Astrocyte (in vitro differentiated cells and primary cell): ENCODE data around the gene KCNB1. TPM values are rescaled to one million over a fixed set of nuclear protein-coding genes. Genes with fewer than 3 reads are reported as not detected.

Source experiments
- DNase-seq: peaks from one replicate; pipeline ENCODE4 v3.0.0-alpha.2; 2010; ENCODE audit warnings: low read depth
- FAIRE-seq: peaks from 2 replicates; lab custom pipeline; 2011; peaks lifted over from hg19 to GRCh38; lab: Jason Lieb, UNC
- H2AFZ ChIP-seq: 2 replicates; pipeline ENCODE4 v1.6.0; 2012; ENCODE audit warnings: low read depth, low read length, inconsistent platforms
- H3K27ac ChIP-seq: 2 replicates; pipeline ENCODE4 v1.5.1; 2011; ENCODE audit warnings: low read depth, low read length, inconsistent platforms
- H3K27me3 ChIP-seq: 2 replicates; pipeline ENCODE4 v1.6.0; 2011; ENCODE audit warnings: low read length, inconsistent platforms; ENCODE audit not compliant: insufficient read depth
- H3K36me3 ChIP-seq: 2 replicates; pipeline ENCODE4 v1.5.1; 2011; ENCODE audit warnings: low read length, inconsistent platforms; ENCODE audit not compliant: insufficient read depth
- H3K4me1 ChIP-seq: 2 replicates; pipeline ENCODE4 v1.5.1; 2011; ENCODE audit warnings: low read length, inconsistent platforms; ENCODE audit not compliant: insufficient read depth
- H3K4me2 ChIP-seq: 2 replicates; pipeline ENCODE4 v1.6.0; 2012; ENCODE audit warnings: low read length, inconsistent platforms
- H3K4me3 ChIP-seq: 2 replicates; pipeline ENCODE4 v1.5.1; 2011; ENCODE audit warnings: low read depth, mild to moderate bottlenecking, low read length, inconsistent platforms; ENCODE audit not compliant: insufficient read depth
- H3K79me2 ChIP-seq: 2 replicates; pipeline ENCODE4 v1.6.0; 2012; ENCODE audit warnings: mild to moderate bottlenecking, low read length, inconsistent platforms; ENCODE audit not compliant: insufficient read depth
- H3K9ac ChIP-seq: 2 replicates; pipeline ENCODE4 v1.6.0; 2012; ENCODE audit warnings: mild to moderate bottlenecking, low read length, inconsistent platforms
- H3K9me3 ChIP-seq: 2 replicates; pipeline ENCODE4 v1.5.1; 2012; ENCODE audit warnings: low read depth, mild to moderate bottlenecking, low read length, inconsistent platforms; ENCODE audit not compliant: insufficient read depth
- H4K20me1 ChIP-seq: 2 replicates; pipeline ENCODE4 v1.6.0; 2012; ENCODE audit warnings: low read length, inconsistent platforms; ENCODE audit not compliant: insufficient read depth
- H3K27ac Mint-ChIP-seq: one replicate; pipeline ENCODE4 v1.8.0; 2021; ENCODE audit warnings: mild to moderate bottlenecking, mixed read lengths; ENCODE audit not compliant: unreplicated experiment
- H3K27me3 Mint-ChIP-seq: one replicate; pipeline ENCODE4 v1.8.0; 2021; ENCODE audit warnings: low read depth, mixed read lengths; ENCODE audit not compliant: unreplicated experiment
- H3K36me3 Mint-ChIP-seq: one replicate; pipeline ENCODE4 v1.8.0; 2021; ENCODE audit warnings: low read depth, mixed read lengths; ENCODE audit not compliant: unreplicated experiment
- H3K4me1 Mint-ChIP-seq: one replicate; pipeline ENCODE4 v1.8.0; 2021; ENCODE audit warnings: low read depth, mixed read lengths; ENCODE audit not compliant: unreplicated experiment
- H3K4me3 Mint-ChIP-seq: one replicate; pipeline ENCODE4 v1.8.0; 2021; ENCODE audit warnings: mild to moderate bottlenecking, moderate library complexity, mixed read lengths; ENCODE audit not compliant: unreplicated experiment
- H3K9me3 Mint-ChIP-seq: one replicate; pipeline ENCODE4 v1.8.0; 2021; ENCODE audit warnings: mild to moderate bottlenecking, mixed read lengths; ENCODE audit not compliant: unreplicated experiment
- EZH2 ChIP-seq: IDR thresholded peaks from 2 replicates; pipeline ENCODE4 v1.6.1; 2012; ENCODE audit warnings: mild to moderate bottlenecking, low read length, inconsistent platforms; ENCODE audit not compliant: insufficient read depth
- total RNA-seq: library from RNA; stranded (reverse); gene quantifications from 2 replicates; pipeline ENCODE4 v1.2.1, GENCODE V29; 2021
- TF ChIP-seq, protein P1 (sequence below): IDR thresholded peaks from 2 replicates; pipeline ENCODE4 v1.5.1; 2011; ENCODE audit warnings: low read depth, mild to moderate bottlenecking, inconsistent platforms, low read length, moderate library complexity; ENCODE audit not compliant: insufficient read depth

KCNB1 gene
- total RNA-seq, 1 donor from 2014 or later, result 0.48 TPM

DNA sequence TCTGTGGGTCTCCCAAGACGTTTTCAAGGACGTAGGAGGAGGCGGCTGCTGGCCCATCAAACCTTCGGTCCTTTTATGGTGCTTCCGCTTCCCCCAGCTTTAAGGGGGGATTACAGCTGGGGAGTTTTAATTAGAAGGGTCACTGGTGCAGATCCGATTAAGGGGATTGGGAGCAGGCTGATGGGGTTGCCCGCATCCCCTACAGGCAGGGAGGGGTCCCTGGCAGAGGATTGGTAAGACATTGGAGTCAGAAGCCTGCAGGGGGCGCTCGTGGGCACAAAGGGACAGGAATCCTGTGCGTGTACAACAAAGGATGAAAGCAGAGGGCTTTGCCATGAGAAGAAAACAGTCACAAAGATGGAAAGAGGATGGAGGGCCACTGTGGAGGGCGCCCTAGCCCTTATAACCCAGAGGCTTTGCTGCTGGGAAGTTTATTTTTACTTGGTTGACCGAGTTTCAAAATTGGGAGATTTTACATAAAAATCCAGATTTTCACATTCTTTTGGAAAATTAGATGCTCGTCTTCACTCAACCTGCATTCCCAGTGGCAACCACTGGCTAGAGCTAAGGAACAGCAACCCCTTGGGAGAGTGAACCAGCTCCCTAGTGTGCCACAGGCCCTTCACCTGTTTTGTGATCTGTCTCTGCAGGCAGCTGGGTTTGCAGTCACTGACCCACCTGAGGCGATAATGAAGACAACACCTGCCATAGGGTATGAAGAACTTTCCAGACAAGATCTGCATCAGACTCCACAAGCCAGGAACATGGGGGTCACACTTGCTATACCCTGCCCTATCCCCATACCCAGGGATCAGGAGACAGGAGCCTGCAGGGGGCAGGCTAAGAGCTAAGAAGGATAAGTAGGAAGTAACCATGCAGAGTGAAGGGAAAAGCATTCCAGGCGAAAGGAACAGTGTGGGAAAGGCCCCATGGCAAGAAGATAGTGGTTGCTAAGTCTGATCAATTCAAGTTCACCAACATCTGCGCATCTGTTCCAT is 97.7 kb downstream of the KCNB1 start:
- Histone ChIP-seq H3K4me1 (peaks cover 3% of the 10 kb centered on the region), H3K27me3 (peaks cover 19% of the 10 kb centered on the region), H3K4me3 (no peak overlapping the region), H4K20me1 (no peaks in the 10 kb centered on the region), H3K9me3 (no peaks in the 10 kb centered on the region), H2AFZ (no peak overlapping the region), H3K79me2 (no peaks in the 10 kb centered on the region), H3K36me3 (no peaks in the 10 kb centered on the region), H3K4me2 (no peak overlapping the region), H3K27ac (no peak overlapping the region), H3K9ac (no peak overlapping the region)
- peaks cover 25% of the 10 kb centered on the region for H3K27me3 Mint-ChIP-seq
- DNase-seq (no peak), FAIRE-seq (no peak)
- no peak overlapping the region for H3K27ac Mint-ChIP-seq
- H3K9me3 Mint-ChIP-seq, result peaks cover 4% of the 10 kb centered on the region
- TF ChIP-seq EZH2, result no peak
- TF ChIP-seq, protein P1, sequence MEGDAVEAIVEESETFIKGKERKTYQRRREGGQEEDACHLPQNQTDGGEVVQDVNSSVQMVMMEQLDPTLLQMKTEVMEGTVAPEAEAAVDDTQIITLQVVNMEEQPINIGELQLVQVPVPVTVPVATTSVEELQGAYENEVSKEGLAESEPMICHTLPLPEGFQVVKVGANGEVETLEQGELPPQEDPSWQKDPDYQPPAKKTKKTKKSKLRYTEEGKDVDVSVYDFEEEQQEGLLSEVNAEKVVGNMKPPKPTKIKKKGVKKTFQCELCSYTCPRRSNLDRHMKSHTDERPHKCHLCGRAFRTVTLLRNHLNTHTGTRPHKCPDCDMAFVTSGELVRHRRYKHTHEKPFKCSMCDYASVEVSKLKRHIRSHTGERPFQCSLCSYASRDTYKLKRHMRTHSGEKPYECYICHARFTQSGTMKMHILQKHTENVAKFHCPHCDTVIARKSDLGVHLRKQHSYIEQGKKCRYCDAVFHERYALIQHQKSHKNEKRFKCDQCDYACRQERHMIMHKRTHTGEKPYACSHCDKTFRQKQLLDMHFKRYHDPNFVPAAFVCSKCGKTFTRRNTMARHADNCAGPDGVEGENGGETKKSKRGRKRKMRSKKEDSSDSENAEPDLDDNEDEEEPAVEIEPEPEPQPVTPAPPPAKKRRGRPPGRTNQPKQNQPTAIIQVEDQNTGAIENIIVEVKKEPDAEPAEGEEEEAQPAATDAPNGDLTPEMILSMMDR, result peak; percentile 56
- peaks cover 8% of the 10 kb centered on the region for H3K4me1 Mint-ChIP-seq
- no peak overlapping the region for H3K4me3 Mint-ChIP-seq
- H3K36me3 Mint-ChIP-seq, result peaks cover 2% of the 10 kb centered on the region

DNA sequence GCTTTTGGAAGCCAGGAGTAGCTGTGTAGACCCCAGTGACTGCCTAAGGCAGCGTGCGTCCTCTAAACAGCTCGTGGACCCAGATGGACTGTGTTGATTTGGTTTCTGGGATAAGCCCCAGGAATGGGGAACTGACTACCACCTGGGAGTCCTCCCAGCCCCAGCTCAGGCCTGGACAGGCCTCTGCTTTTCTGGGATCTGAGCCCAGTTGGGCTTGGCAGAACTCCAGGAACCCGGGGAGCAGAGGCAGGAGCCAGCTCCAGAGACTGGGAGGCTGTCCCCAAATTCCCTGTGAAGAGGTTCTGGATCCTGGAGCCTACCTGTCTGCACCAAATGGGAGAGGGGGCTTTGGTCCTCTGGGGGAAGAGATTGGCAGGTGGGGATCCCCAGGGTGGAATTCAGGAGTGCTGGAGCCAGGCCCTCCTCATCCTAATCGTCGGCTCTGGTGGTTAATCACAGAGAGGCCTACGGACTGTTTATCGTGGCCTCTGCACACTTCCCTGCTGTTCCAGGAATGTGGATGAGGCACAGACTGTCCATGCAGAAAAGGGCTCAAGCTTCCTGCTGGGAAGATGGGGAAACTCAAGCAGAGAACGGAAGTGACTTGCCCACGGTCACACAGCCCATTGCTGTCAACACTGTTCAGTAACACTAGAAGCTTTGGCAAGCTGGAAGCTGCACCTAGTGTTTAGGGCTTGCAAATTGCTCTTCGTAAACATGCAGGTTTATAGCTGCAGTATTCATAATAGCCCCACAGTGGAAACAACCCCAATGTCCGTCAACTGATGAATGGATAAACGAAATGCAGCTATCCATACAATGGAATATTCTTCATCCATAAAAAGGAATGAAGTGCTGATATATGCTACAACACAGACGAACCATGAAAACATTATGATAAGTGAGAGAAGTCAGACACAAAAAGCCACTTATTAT is 100.6 kb downstream of the KCNB1 start:
- peak; percentile 49 for DNase-seq
- no peaks in the 10 kb centered on the region for H3K9me3 Mint-ChIP-seq
- H2AFZ ChIP-seq, result no peak overlapping the region
- H3K4me3 Mint-ChIP-seq, result no peak overlapping the region
- no peaks in the 10 kb centered on the region for H3K4me1 Mint-ChIP-seq
- H3K79me2 ChIP-seq, result no peaks in the 10 kb centered on the region
- TF ChIP-seq, protein P1, result no peak
- TF ChIP-seq EZH2, result no peak
- H4K20me1 ChIP-seq, result no peaks in the 10 kb centered on the region
- peaks cover 26% of the 10 kb centered on the region for H3K27me3 Mint-ChIP-seq
- no peak overlapping the region for H3K9ac ChIP-seq
- no peaks in the 10 kb centered on the region for H3K4me1 ChIP-seq
- H3K27ac Mint-ChIP-seq, result no peak overlapping the region
- peaks cover 17% of the 10 kb centered on the region for H3K27me3 ChIP-seq
- H3K4me3 ChIP-seq, result no peak overlapping the region
- no peaks in the 10 kb centered on the region for H3K36me3 ChIP-seq
- H3K4me2 ChIP-seq, result no peak overlapping the region
- peaks cover 2% of the 10 kb centered on the region for H3K36me3 Mint-ChIP-seq
- H3K27ac ChIP-seq, result no peak overlapping the region
- H3K9me3 ChIP-seq, result no peaks in the 10 kb centered on the region
- FAIRE-seq, result no peak
